GM12801 (cell line): ENCODE results near the gene PAK5.

Experiments
- TF ChIP-seq, protein P1 (sequence below): IDR thresholded peaks from one replicate; pipeline ENCODE4 v1.5.1; 2011; ENCODE audit warnings: control low read depth; ENCODE audit not compliant: insufficient read length; ENCODE audit errors: extremely low read depth

The PAK5 gene

DNA sequence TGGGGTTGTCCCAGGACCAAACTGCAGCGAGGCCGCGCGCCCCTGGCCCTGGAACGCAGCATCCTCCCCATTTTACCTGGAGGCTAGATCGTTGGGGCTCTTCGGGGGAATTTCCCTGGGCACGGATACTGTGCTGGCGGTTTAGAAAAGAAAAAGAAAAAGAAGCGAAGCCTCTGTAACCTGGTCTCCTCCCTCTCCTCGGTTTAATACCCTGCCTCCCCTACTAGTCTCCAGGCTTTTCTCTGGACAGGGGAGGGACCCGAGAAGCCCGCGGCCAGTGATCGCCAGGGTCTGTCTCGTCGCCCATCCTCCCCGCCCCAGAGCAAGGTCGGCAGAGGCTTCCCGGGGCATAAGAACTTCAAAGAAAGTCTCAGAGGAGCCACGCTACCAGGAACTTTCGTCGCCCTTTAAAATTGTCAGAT, 330.6 kb downstream of the PAK5 start:
- TF ChIP-seq, protein P1, sequence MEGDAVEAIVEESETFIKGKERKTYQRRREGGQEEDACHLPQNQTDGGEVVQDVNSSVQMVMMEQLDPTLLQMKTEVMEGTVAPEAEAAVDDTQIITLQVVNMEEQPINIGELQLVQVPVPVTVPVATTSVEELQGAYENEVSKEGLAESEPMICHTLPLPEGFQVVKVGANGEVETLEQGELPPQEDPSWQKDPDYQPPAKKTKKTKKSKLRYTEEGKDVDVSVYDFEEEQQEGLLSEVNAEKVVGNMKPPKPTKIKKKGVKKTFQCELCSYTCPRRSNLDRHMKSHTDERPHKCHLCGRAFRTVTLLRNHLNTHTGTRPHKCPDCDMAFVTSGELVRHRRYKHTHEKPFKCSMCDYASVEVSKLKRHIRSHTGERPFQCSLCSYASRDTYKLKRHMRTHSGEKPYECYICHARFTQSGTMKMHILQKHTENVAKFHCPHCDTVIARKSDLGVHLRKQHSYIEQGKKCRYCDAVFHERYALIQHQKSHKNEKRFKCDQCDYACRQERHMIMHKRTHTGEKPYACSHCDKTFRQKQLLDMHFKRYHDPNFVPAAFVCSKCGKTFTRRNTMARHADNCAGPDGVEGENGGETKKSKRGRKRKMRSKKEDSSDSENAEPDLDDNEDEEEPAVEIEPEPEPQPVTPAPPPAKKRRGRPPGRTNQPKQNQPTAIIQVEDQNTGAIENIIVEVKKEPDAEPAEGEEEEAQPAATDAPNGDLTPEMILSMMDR, result no peak

DNA sequence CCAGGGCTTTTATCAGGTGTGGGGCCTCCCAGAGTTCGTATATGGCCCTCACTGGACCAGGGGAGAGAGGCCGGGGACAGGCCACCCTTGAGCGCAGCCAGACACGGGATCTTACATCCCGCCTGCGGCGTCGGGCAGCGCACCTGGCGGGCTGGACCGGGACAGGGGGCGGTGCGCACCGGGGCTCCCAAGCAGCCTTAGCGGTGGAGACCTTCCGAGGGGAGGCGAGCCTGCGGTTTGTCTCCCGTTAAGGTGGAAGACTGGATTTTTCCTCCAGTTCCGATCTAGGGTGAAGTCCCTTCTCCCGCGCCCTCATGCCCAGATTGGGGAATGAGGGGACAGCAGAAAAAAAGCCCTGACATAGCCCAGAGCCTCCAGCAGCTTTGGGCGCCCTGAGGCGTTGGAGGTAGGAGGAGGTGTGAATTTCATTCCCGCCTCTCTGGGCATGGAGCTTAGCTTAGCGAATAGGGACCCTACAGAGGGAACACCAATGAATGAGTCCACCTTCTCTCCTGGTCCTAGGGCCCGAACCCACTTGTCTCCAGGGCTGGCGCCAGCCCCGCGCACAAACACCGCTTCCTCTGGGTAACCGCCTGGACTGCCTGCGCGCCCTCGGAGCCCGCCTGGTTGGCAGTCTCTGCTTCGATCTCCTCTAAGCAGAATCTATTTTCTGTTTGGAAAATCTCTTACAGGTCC, 331.2 kb downstream of the PAK5 start:
- TF ChIP-seq, protein P1, result no peak

DNA sequence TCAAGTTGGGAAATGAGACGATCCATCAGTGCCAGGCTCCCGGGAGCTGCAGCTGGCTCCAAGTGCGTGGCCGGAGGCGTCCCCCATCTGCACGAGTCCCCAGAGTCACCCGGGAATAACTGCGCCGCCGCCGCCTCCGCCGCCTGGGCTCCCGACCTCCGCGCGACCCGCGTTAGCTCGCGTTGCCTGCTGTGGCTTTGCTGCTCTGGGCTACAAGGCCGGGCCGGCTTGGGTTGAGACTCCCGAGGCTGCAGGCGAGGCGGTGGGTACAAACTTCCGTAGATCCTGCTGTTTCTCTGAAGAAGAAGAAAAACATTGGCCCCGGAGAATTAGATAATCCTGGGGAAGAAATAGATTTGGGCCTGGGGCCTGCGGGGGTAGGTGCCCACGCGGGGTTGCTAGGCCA, 331.9 kb downstream of the PAK5 start:
- TF ChIP-seq, protein P1, result no peak

DNA sequence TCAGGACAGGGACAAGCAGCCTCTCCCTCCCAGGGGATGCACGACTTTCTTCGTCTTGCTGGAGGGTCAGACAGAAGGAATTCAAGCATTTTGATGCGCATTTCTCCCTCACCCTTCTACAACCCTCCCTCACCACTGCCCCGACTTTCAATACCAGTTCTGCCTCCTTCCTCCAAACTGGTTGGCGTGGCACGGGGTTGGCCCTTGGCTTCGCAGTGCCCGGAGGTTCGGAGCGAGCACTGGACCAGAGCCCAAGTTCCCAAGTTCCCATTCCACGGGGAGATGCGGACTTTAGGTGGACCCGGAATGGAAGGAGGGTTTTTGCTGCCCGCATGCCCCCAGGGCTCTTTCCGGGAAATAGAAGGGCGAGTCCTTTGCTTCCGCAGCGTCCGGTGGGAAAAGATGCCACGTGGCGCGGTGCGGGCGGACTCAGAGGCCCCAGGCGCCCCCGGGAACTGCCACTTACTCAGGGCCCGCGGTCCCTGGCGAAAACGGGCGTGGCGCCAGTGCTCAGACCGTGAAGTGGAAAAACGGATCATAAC, 332.5 kb downstream of the PAK5 start:
- TF ChIP-seq, protein P1, result no peak

DNA sequence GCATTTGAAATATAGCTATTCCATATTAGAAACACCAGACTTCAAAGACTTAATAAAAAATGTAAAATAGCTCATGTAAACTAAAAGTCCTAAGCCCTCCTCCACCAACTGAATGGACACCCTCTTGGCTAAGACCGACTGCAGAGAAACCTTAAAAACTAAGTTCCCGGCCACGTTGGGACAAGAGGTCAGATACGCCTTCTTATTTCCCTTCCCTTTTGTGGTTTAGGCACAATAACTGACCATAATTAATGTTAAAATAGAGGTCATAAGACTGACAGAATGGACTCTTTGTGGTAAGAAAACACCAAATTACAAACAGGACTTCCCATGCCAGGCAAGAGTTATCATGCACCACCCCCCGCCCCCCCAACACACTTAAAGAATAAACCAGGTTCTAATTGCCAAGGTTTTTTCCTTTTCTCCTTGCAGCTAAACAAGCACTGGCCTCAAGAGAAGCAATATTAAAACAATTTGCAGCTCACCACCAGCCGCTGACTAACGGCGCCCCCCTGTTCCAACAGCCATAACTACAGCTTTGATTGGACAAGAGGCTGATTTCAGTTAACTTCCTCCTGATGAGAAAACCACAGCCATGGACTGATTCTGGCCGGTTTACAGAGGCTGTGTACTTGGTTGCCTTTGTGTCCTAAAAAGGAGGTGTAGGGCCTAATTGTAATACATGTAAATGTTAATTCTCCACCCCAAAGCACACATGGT, 335.2 kb downstream of the PAK5 start:
- TF ChIP-seq, protein P1, result no peak

DNA sequence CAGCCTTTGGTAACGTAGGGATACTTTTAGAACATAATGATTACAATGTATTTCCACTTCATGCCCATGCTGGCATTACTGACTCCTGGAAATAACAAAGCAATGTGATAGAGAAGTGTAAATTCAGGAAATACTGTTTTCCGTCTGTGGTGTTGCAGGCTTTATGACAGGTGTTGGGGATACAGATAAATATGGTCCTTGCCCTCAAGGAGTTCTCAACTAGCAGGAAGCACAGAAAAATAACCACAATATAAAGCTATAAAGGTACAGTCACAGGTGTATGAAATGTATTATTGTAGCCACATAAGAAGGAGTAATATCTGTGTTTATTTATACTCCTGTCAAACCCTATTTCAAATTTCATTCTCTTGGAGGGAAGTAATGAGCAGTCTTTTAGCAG, 337.4 kb downstream of the PAK5 start:
- TF ChIP-seq, protein P1, result no peak

DNA sequence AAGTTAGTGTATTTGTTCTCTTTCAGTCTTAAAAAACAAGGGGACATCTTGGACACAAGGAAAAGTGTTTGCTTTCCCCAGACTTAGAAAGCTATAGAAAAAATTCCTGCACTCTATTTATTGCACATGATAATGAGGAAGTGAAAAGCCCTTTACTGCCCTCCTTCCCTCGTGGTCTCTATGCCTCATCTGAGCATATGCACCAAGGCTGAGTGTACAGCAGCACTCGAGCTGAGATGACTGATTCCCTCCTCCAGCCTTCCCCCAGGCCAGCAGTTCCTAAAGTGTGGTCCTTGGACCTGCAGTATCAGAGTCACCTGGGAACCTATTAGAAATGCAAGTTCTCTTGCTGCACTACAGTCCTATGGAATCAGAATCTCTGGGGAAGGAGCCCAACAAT, 338.8 kb downstream of the PAK5 start:
- TF ChIP-seq, protein P1, result no peak
